ENCODE results near the gene PIM3.

Gene PIM3

DNA sequence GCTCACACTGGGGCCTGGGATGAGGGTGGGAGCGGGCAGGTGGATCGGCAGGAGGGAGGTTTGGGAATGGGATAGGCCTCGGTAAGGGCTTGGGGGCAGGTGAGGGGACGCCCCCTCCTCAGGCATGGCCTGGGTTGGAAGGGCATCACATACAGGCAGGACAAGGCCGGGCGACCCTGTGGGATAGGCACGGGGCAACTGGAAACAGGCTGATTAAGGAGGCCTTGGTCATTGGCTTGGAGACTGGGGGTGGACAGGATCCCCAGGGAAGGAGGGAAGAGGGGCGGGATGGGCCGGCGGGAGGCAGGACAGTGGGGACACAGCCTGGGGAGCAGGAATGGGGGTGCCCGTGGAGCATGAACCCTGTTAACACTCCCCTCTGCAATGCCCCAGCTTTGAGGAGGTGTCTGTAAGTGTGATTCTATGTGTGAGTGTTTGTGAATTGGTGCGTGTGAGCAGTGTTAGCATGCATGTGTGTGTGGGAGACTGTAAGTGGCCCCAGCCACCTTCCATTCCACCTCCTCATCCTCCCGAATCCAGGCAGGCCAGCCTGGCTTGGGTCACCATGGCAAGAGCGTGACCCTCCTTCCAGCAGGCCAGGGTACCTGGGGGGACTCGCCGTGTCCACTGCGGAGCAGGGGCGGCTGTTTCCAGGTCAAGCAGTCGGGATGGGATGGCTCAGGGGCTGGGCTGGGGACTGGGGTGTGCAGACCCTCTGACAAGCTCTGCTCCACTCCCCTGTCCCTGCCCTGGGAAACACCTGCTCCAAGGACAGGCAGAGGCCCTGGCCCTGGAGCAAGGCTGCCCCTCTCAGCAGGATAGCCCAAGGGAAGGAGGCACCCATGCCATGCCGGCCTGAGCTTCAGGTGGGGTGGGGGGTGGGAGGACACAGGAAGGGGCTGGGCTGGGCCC lies 3.4 kb upstream of the PIM3 start:
- DNase-seq, result no peak

DNA sequence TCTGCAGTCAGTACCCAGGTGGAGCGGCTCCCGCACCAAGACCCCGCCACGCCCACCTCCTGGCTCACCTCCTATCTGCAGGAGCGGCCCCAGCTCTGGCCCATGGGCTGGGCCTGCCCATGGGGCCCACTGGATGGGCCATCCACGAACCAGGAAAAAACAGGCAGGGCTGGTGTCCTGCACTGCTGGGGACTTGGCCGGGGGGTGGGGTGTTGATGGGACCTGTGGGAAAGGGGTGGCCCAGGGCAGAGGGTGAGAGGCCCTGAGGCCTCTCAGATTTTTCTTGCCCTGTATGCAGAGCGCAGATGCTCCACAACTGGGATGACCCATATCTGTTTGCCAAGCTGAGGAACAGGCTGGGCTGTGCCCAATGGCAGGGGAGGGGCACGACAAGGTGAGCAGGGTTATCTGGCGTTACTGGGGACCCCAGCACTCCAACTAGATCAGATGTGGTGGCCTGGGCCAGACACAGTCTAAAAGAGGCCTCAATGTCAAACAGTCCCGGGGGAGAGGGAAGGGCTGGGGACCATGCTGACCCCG lies 2.7 kb upstream of the PIM3 start:
- no peak for DNase-seq

DNA sequence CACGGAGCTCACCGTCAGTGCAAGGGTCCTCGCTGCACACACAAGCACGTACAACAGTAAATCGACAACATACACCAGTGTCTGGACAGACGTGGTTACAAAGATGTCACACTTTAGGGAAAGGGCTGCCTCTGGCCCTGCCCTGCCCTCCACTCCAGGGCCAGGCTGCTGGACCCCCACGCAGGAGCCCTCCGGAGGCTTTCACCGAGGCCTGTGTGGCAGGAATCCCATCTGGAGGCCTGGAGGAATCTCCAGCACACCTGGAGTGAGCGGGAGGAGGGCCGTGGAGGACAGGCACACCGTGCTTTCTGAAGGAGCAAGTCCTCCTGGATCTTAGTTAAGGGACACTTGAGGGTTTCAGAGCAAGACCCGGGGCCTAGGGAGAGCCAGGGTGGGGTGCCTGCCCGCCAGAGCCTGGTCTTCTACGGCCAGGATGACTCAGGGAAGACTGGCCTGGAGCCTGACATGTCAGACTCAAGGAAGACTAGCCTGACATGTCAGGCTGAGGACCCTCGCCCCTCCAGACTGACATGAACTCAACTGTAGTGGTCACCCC lies 2.1 kb upstream of the PIM3 start:
- DNase-seq, result no peak

DNA sequence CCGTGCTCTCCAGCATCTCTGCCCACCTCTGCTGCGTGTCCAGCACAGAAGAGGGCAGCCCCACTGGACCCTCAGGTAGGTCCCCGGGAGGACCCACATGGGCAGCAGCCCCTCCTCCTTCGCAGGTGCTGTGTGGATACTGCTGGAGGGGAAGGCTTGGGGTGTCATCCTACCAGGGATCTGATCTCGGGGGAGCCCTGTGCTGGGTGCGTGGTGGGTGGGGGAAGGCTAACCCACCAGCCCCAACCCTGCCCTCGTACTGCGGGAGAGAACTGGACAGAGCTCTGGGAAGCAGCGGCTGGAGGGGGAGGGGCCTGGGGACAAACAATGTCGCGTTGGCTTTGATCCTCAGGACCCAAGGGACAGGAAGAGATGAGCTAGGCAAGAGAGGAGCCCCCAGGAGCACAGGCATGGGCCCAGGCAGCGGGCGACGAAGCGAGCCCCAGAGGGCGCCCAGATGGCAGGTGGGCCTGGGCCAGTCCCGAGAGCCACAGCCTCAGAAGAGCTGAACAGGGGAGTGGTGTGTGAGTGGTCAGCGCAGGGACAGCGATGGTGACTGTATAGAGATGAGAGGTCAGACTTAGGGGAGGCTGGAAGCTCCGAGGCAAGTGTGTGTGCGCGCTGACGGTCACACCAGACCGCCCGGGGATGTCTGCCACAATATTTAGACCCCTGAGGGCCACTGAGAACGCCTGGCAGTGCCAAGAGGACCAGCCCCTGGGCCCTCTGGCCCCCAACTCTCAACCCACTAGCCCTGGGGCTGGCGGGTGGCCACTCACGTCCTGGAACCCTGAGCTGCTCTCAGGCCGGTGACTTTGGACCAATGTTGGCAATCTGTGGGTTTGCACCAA lies 1.4 kb upstream of the PIM3 start:
- no peak for DNase-seq

DNA sequence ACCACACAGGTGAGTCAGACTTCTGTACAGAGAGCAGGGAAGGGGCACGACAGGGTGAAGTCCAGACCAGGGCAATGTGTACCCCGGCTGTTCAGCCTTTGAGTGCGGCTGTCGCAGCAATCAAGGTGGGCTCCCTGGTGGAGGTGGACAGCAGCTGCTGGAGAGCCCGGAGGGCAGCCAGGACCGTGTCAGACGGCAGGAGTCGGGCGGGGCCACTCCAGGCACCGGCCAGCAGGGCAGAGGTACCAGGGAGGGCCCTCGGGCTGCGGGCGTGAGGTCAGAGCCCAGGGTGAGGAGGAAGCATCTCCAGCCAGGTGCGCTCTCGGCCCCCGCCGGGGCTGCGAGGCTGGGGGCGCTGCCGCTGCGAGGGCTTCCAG lies 802 bp upstream of the PIM3 start:
- peak; percentile 34 for DNase-seq

DNA sequence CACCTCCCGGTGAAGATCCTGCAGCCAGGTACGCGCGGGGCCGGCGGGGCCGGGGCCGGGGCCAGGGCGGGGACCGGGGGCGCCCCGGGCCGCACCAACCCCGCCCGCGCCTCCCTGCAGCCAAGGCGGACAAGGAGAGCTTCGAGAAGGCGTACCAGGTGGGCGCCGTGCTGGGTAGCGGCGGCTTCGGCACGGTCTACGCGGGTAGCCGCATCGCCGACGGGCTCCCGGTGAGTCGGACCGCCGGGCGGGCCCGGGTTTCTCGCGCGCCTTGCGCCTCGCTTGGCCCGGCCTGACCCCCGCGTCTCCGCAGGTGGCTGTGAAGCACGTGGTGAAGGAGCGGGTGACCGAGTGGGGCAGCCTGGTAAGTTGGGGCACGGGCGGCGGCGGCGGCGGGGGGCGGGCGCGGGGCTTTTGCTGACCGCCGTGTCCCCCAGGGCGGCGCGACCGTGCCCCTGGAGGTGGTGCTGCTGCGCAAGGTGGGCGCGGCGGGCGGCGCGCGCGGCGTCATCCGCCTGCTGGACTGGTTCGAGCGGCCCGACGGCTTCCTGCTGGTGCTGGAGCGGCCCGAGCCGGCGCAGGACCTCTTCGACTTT lies 531 bp downstream of the PIM3 start:
- peak; percentile 27 for DNase-seq

DNA sequence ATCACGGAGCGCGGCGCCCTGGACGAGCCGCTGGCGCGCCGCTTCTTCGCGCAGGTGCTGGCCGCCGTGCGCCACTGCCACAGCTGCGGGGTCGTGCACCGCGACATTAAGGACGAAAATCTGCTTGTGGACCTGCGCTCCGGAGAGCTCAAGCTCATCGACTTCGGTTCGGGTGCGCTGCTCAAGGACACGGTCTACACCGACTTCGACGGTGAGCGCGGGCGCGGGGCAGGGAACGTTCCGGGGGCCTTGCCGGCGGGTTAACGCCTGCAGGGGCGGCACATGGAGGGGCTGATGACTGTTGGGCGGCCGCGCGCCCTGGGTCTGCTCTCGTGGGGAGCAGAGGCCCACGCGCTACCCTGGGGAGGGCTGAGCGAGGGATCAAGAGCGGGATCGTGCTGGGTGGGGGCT lies 1.0 kb downstream of the PIM3 start:
- DNase-seq, result no peak

DNA sequence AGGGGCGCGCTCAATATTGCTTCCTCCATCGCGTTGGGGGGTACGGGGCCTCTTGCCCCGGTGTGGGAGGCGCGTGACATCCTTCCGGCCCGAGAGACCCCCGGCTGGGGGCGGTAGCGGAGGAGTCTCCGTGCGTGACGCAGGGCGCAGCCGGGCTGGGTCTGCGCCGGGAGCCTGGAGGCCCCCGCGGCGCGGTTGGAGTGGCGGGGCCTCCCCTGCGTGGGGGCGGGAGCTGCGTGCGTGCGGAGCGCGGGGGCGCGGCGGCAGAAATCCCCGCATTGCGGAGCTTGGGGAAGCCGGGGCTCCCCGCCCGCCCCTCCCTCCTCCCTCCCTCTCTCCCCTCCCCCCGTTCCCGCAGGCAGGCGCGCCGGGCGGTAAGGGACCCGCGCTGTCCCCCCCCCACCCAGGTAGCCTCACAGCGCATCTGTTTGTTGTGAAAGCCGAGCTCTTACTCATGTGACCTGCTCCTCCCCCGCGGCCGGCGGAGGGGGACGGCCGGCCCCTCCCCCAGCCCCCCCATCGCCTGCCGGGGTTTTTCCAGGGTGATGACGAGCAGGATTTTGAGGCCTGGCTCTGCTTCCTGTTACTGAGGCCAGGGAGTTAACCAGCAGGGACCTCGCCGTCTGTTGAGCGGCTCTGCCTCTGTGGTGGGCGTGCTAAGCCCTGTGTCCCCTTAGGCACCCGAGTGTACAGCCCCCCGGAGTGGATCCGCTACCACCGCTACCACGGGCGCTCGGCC lies 1.6 kb downstream of the PIM3 start:
- DNase-seq, result peak; percentile 82

DNA sequence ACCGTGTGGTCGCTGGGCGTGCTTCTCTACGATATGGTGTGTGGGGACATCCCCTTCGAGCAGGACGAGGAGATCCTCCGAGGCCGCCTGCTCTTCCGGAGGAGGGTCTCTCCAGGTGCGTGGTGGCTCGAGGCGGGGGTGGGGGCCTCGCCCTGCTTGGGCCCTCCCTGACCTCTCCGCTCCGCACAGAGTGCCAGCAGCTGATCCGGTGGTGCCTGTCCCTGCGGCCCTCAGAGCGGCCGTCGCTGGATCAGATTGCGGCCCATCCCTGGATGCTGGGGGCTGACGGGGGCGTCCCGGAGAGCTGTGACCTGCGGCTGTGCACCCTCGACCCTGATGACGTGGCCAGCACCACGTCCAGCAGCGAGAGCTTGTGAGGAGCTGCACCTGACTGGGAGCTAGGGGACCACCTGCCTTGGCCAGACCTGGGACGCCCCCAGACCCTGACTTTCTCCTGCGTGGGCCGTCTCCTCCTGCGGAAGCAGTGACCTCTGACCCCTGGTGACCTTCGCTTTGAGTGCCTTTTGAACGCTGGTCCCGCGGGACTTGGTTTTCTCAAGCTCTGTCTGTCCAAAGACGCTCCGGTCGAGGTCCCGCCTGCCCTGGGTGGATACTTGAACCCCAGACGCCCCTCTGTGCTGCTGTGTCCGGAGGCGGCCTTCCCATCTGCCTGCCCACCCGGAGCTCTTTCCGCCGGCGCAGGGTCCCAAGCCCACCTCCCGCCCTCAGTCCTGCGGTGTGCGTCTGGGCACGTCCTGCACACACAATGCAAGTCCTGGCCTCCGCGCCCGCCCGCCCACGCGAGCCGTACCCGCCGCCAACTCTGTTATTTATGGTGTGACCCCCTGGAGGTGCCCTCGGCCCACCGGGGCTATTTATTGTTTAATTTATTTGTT lies 2.4 kb downstream of the PIM3 start:
- no peak for DNase-seq

DNA sequence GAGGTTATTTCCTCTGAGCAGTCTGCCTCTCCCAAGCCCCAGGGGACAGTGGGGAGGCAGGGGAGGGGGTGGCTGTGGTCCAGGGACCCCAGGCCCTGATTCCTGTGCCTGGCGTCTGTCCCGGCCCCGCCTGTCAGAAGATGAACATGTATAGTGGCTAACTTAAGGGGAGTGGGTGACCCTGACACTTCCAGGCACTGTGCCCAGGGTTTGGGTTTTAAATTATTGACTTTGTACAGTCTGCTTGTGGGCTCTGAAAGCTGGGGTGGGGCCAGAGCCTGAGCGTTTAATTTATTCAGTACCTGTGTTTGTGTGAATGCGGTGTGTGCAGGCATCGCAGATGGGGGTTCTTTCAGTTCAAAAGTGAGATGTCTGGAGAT lies 3.1 kb downstream of the PIM3 start:
- DNase-seq, result no peak

DNA sequence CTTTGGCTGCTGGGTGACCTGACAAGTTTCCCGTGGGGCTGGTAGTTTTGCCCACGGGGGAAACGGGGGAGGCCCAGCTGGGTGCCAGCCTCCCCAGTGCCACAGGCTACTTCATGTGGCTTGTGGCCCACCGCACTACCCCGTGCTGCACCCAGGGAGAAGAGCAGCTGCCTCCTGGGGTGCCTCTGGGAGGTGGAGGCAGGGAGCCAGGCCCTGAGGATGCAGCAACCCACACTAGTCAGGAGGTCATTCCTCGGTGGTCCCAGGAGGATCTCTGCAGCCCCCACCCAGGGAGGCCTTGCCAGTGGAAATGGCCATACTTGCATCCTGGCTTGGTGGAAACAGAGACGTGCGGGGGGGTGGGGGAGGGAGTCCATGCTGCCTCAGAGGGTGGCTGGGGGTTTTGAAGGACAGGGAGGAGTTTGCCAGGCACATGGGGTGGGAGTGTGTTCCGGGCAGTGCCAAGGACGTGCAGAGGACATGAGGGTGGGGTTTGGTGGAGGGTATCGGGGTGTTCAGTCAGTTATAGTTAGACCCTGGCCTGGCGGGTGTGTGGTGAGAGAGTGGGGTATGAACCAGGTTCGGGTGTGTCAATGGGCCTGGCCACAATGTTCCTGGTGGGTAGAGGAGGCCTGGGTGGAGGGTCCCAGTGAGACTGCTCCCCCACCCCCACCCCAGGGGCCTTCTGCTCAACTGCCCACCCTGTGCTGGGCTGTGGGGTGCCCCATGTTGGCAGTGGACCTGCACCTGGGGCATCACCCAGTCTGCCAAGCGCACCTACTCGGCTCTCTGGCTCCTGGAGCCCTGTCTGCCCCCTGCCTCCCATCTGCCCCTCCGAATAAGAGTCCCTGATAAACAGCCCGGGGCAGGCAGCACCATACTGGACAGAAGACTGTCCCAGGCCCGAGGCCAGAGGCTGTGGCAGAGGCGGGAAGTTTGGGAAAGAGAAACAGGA lies 3.8 kb downstream of the PIM3 start:
- DNase-seq, result peak; percentile 31

DNA sequence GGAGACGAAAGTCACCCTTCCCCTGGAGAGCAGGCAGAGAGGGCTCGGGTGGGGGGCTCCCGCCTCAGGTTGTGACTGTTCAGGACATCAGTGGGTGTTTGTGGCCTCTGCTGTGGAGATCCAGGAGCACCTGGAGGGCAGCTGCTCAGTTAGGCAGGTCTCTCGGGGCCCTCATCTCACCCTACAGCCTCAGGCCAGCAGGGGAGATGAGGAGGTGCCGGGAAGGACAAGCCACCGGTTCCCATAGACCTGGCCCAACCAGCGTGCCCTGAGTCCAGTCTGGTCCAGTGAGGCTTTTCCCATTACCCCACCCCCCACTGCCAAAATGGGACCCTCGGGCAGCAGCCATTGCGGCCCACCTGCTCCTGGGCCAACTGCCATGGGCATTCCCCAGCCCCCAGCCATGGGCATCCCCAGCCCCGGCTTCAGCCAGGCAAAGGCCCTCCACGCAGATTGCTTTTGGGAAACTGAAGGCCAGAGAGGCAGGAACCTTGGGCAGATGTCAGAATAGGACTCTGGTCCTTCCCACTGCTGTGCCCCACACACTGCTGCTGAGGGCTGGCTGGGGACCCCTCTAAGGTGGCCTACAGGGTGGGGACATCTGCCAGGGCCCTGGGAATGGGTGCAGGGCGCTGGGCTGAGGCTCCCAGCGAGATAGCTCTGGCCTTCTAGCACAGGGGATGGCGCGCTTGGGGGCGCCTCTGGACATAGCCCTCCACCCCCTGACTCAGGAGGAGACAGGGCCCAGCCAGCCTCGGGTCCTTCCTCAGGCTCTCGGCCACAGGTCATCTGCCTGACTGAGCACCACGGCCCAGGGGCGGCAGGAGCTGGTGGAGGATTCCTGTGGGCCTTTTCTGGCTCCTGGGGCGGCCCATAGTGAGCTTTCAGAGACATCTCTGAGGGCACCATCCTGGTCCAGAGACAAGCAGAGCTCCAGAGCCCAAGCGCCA lies 4.8 kb downstream of the PIM3 start:
- no peak for DNase-seq

DNA sequence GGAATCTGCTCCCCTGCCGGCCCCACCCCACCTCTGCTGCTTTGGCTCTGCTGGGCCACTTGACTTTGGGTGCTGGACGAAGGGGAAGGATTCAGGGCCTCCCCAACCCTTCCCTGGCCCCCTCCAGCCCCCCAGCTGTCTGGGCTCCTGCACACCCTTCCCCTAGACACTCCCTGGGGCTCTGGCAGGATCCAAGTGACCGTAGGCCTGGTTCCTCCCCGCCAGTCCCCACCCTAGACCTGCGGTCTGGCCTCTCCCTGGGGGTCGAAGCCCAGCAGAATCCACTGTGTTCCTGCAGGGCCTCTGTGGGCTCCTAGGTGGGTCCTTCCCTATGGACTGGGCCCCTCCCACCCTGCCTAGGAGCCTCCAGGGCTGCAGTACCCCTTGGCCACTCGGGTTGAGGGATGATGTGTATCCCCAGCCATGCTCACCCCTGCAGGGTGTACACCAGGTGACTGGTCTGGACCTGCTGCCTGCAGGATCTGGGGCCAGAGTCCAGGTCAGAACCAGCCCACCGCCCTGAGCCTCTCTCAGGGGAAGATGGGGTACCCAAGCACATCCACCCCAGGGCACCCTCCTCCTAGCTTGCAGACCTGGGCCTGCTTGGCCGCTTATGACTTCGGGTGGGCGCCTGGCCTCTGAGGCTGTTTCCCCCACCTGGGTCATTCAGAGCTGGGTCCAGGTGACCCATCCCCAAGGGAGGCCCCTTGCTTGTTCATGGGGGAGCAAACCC lies 5.6 kb downstream of the PIM3 start:
- peak; percentile 28 for DNase-seq

DNA sequence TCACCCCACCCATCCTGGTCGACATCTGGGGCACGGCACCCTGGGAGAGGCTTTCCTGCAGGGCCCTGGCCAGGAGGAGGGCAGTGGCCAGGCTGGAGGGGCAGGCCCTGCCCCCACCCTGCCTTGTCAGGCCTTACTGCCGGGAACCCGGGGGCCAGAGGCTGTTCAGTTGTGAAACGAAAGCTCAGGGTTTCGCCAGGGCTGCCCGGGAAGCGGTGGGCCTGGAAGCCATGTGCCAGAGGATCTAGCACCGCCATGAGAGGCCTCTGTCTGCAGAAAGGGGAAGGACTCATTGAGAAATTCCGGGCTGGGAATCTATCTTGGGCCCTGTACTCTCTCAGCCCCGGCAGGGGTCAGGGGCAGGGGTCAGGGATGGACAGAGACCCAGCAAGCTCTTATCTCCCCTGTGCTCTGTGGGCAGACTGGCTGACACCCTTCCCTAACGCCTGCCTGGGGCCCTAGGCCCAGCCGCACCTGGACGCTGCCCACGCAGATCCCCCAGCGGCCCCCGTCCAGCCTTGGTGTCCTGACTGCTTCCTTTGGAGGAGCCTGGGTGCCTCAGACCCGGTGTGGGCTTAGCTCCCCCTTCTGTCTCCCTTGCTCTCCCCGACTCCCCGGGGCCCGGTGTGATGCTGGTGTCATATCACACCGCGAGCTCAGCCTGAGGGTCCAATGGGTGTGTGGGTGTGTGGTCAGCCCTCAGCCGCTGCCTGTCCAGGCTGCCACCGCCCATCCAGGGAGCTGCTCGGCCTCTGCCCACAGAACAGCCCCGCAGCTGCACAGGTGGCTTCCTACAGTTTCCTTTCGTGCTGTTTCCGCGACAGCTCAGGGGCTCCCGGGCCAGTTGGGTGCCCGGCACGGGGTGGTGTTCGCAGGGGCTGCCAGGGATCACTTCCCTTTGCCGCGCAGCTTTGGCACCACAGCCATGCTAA lies 6.5 kb downstream of the PIM3 start:
- no peak for DNase-seq

DNA sequence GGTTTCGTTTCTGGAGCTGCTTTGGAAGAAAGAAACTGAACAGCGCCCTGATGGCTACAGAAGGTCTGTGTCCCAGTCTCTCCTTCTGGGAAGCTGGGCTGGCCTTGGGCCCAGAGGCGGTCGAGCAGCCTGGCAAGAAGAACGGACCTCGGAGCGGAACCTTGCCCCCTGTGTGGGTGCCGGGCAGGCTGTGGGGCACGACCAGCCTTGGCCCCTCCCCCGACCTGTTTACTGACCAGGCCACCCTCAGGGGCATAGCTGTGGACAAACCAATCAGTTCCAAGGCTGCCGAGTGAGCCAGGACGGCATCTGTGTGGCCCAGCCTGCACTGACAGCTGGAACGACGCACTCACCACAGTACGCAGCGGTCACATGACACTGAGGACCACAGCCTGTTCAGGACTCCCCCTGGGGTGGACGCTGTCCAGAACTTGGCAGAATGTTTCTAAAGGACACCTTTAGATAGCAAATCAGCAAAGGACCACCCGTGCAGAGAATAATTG lies 7.2 kb downstream of the PIM3 start:
- DNase-seq, result no peak

DNA sequence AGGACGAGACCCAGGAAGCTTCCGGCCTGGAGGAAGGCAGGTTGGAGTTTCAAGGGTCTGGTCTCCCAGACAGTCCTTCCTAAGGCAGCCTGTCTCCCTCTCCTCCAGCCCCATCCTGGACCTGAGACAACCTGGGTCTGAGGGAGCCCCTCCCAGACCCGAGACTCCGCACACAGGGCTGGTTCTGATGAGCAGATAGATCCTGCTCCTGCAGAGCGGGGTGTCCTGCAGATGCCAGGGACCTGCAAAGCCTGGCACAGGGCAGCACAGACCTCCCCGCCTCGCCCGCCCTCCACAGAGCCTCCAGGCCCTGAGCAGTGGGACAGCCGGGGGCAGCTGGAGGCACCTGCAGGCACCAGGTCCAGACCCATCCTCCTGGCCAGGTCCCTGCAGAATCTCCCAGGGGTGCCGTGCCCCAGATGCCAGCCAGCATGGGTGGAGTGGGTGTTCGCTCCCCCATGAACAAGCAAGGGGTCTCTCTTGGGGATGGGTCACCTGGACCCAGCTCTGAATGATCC lies 7.8 kb downstream of the PIM3 start:
- no peak for DNase-seq
